Right kidney (tissue), 1 donor: ENCODE measurements around the gene ZNF724.
"Not testable (repeated sequence)": the region's sequence is repeated elsewhere in the genome, so short reads cannot be mapped to it uniquely, and the experiment has no call there.

ENCODE experiments used
- DNase-seq: peaks from one replicate; pipeline ENCODE4 v3.0.0-alpha.2; 2016

ZNF724 gene

DNA sequence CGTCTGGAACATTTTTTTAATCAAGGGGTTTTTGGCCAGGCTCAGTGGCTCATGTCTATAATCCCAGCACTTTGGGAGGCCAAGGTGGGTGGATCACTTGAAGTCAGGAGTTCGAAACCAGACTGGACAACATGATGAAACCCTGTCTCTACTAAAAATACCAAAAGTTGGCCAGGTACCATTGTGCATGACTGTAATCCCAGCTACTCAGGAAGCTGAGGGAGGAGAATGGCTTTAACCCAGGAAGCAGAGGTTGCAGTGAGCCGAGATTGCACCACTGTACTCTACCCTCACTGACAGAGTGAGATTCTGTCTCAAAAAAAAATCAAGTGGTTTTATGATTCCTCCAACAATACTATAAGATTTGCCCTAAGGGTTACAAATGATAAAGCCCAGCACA, 3.1 kb upstream of the ZNF724 start:
- not testable (repeated sequence) for DNase-seq

DNA sequence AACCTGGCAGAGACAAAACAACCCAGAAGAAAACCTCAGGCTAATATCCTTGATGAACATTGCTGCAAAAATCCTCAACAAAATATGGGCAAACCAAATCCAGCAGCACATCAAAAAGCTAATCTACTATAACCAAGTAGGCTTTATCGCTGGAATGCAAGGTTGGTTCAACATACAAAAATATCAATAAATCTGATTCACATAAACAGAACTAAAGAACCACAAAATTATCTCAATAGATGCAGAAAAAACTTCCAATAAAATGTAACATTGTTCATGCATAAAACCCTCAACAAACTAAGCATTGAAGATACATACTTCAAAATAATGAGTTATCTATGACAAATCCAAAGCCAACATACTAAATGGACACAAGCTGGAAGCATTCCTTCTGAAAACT, 8.8 kb downstream of the ZNF724 start:
- no peak for DNase-seq

DNA sequence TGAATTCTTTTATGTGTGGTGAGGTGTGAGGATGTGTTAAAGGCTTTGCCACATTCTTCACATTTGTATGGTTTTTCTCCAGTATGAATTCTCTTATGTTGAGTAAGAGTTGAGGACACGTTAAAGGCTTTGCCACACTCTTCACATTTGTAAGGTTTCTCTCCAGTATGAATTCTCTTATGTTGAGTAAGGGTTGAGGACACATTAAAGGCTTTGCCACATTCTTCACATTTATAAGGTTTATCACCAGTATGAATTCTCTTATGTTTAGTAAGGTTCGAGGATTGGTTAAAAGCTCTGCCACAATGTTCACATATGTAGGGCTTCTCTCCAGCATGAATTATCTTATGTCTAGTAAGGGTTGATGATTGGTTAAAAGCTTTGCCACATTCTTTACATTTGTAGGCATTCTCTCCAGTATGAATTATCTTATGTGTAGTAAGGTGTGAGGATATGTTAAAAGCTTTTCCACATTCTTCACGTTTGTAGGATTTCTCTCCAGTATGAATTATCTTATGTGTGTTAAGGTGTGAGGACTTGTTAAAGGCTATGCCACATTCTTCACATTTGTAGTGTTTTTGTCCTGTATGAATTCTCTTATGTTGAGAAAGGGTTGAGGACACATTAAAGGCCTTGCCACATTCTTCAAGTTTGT, 27.1 kb downstream of the ZNF724 start:
- DNase-seq = no peak

DNA sequence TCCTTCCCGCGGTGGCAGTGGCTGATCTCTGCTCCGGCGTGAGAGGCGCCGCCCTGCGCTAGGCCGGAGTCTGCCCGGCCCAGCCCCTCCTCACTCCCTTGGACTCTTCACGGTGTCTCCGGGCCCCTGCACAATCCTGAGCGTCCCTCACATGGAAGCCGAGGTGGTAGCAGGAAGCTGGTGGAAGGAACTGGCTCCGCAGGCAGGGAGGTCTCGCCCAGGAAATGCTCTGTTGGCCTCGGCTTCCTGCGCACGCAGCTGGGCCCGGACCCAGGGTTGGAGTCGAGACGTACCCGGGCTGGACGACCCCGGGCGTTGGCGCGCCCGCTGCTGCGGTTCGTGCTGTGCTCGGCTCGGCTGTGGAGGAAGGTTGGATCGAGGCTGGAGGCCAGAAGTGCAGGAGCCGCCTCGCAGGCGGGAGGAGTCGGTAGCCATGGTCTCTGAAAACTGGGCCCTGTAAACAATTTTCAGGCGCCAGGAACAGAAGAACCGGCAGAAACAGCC, 46.3 kb downstream of the ZNF724 start:
- peak; percentile 39 for DNase-seq

DNA sequence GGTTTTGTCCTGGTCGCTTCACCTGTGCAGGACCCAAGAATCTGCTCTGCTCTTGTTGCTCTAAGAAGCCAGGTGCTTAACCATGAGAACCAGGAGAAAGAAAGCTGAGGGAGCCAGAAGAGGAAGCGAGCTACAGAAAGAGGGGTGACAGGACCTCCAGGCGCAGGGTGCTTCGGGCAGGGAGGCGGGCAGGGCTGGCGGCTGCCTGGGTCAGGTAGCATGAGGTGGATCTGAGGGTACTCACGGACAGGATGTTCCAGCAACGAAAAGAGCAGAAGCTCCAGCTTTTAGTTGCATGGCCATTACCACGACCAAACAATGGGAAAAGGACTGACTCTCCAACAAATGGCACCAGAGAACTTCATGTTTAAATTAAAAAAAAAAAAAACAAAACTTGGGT, 59.9 kb downstream of the ZNF724 start:
- no peak for DNase-seq

DNA sequence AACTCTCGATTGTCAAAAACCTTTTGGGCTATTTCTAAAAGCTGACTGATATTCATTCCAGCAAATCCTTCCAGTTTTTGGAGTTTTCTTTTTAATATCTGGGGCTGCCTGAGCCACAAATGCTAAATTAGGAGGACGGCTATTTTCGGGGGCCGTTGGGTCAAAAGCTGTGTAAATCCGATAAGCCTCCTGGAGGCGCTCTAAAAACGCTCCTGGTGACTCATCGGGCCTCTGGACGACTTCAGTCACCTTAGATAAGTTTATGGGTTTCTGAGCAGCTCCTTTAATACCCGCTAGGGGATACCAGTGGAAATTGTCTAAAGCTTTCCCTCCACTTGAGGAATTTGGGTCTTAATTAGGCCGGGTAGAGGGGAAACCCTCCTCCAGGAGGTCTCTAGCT, 66.9 kb downstream of the ZNF724 start:
- no peak for DNase-seq
